Superior temporal gyrus (tissue), 1 donor: ENCODE measurements around the gene PHLPP1.

ENCODE experiments used
- DNase-seq: peaks from one replicate; pipeline ENCODE4 v3.0.0-alpha.2; 2016; ENCODE audit errors: extremely low spot score

PHLPP1 gene

GRCh38 chr18:62744076-62744968 is 29.0 kb downstream of the PHLPP1 start:
- no peak for DNase-seq

- DNase-seq: no peak
These were observed 29.9 kb downstream of the PHLPP1 start for GRCh38 chr18:62745089-62745751.

- DNase-seq: no peak
These were observed 34.0 kb downstream of the PHLPP1 start for GRCh38 chr18:62749389-62749788.

GRCh38 chr18:62751341-62751821 is 36.0 kb downstream of the PHLPP1 start:
- peak; percentile 66 for DNase-seq

- DNase-seq: no peak
These were observed 36.6 kb downstream of the PHLPP1 start for GRCh38 chr18:62751977-62752376.

GRCh38 chr18:62754026-62754425 is 38.7 kb downstream of the PHLPP1 start:
- no peak for DNase-seq

- DNase-seq: no peak
These were observed 40.1 kb downstream of the PHLPP1 start for GRCh38 chr18:62755454-62755853.

GRCh38 chr18:62755946-62756345 is 40.6 kb downstream of the PHLPP1 start:
- no peak for DNase-seq

- no peak for DNase-seq
These were observed 42.2 kb downstream of the PHLPP1 start for GRCh38 chr18:62757399-62758010.

- no peak for DNase-seq
These were observed 43.2 kb downstream of the PHLPP1 start for GRCh38 chr18:62758591-62758990.

GRCh38 chr18:62759704-62760402 is 44.5 kb downstream of the PHLPP1 start:
- no peak for DNase-seq

GRCh38 chr18:62760403-62760734 is 45.0 kb downstream of the PHLPP1 start:
- DNase-seq: no peak

- no peak for DNase-seq
These were observed 47.8 kb downstream of the PHLPP1 start for GRCh38 chr18:62763101-62763521.

GRCh38 chr18:62766266-62766665 is 50.9 kb downstream of the PHLPP1 start:
- DNase-seq: no peak

GRCh38 chr18:62767321-62767720 is 52.0 kb downstream of the PHLPP1 start:
- no peak for DNase-seq

GRCh38 chr18:62767836-62768557 is 52.7 kb downstream of the PHLPP1 start:
- DNase-seq: no peak

GRCh38 chr18:62768558-62768943 is 53.2 kb downstream of the PHLPP1 start:
- no peak for DNase-seq

- DNase-seq: no peak
These were observed 53.9 kb downstream of the PHLPP1 start for GRCh38 chr18:62769216-62769615.

- no peak for DNase-seq
These were observed 56.3 kb downstream of the PHLPP1 start for GRCh38 chr18:62771494-62772270.

GRCh38 chr18:62772860-62773584 is 57.7 kb downstream of the PHLPP1 start:
- DNase-seq: no peak
